Skeletal muscle satellite cell (primary cell): Measurements from ENCODE around the gene SNCB.

Source experiments
- H3K27me3 ChIP-seq: 2 replicates; pipeline ENCODE4 v1.7.0; 2013; ENCODE audit warnings: low read length; ENCODE audit not compliant: control insufficient read depth, insufficient read depth
- H3K36me3 ChIP-seq: 2 replicates; pipeline ENCODE4 v1.7.0; 2013; ENCODE audit warnings: mild to moderate bottlenecking, control low read depth, low read length; ENCODE audit not compliant: insufficient read depth
- H3K4me1 ChIP-seq: 2 replicates; pipeline ENCODE4 v1.7.0; 2013; ENCODE audit warnings: low read length; ENCODE audit not compliant: control insufficient read depth, insufficient read depth
- H3K4me2 ChIP-seq: 2 replicates; pipeline ENCODE4 v1.7.0; 2013; ENCODE audit warnings: mild to moderate bottlenecking, low read length
- H3K4me3 ChIP-seq: 2 replicates; pipeline ENCODE4 v1.7.0; 2013; ENCODE audit warnings: low read length
- H3K9ac ChIP-seq: 2 replicates; pipeline ENCODE4 v1.7.0; 2013; ENCODE audit warnings: mild to moderate bottlenecking, low read depth, low read length, moderate library complexity
- H3K9me3 ChIP-seq: replicated peaks from 2 replicates; pipeline ENCODE4 v1.7.0; 2013; ENCODE audit warnings: mild to moderate bottlenecking, control low read depth, low read length

SNCB gene

DNA sequence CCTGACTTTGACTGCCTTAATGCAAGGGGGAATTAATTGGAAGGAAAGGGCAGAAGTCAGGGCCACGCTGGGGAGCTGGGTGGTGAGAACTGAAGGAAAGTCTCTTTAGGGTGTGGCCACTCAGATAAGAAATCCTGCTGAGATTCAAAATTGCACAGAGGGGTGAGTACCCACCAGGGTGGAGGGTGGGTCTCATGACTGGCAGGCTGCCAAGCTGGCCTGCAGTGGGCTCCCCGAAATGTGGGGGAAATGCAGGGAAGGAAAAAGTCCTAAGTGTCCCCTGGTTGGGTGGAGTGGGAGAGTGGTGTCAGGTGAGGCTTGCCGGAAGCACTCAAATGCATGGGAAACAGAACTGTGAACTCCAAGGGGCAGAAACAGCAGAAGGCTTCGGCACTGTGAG, 41.1 kb upstream of the SNCB start:
- Histone ChIP-seq H3K4me3 (no peak overlapping the region), H3K4me2 (no peak overlapping the region), H3K36me3 (no peaks in the 10 kb centered on the region), H3K27me3 (peaks cover 46% of the 10 kb centered on the region), H3K9ac (no peak overlapping the region), H3K4me1 (peaks cover 6% of the 10 kb centered on the region), H3K9me3 (no peaks in the 10 kb centered on the region)

DNA sequence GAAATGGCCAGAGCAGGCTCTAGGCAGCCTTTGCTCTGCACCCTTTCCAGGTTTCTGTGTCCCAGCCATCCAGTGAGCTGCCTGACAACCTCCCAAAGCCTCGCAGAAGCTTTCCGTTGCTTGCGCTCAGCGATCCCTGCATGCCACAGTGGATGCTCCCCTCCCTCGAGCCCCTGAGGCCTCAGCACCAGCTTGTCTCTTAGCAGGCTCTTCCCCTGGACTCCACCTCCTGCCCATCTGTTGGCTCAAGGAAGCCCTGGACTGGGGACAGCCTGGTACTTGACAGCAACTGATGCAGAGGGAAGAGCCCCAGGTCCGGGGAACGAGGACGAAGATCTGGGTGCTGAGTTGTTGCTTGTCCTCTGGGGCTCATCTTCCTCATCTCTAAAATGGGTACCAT, 40.1 kb upstream of the SNCB start:
- Histone ChIP-seq H3K4me2 (no peak overlapping the region), H3K4me1 (no peaks in the 10 kb centered on the region), H3K9ac (no peak overlapping the region), H3K4me3 (no peak overlapping the region), H3K36me3 (no peaks in the 10 kb centered on the region), H3K27me3 (peaks cover 50% of the 10 kb centered on the region), H3K9me3 (no peaks in the 10 kb centered on the region)

DNA sequence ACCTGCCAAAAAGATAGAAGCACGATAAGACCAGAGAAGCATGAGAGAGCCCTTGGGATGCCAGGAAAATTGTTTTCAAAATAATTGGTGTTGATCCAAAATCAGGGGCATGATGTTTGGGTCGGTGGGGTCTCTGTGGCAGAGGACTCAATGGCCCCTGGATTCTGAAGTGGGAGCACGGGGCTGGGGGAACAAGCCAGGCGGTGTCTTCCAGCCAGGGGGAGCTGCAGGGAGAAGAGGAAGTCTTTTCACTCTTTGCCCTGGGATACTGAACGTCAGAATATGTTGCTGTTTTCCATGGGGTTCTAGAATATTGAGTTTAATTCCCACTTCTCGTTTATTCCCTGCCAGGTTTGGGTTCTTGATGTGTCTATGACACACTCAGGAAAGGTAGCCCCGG, 37.3 kb upstream of the SNCB start:
- H3K4me1 ChIP-seq, result no peaks in the 10 kb centered on the region
- H3K4me2 ChIP-seq, result no peak overlapping the region
- H3K27me3 ChIP-seq, result peaks cover 53% of the 10 kb centered on the region
- no peak overlapping the region for H3K9ac ChIP-seq
- H3K4me3 ChIP-seq, result no peak overlapping the region
- H3K36me3 ChIP-seq, result no peaks in the 10 kb centered on the region
- no peaks in the 10 kb centered on the region for H3K9me3 ChIP-seq

DNA sequence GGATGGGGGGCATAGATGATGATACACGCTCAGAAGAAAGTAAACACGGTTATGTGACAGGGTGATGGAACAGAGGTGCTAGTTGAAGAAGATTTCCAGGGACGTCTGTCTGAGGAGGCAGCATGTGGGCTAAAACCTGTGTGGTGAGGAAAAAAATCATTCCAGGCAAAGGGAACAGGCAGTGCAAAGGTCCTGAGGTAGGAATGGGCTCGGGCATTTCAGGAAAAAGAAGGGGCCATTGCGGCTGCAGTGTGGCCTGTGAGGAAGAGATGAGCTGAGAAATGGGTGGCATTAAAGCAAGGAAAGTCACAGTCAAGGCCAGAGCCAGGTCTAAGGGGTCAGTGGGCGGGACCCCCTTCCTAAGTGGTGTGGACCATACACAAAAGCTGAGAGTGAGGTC, 35.2 kb upstream of the SNCB start:
- Histone ChIP-seq H3K9me3 (no peaks in the 10 kb centered on the region), H3K4me3 (no peak overlapping the region), H3K4me2 (no peak overlapping the region), H3K27me3 (peaks cover 51% of the 10 kb centered on the region), H3K36me3 (no peaks in the 10 kb centered on the region), H3K4me1 (no peaks in the 10 kb centered on the region), H3K9ac (no peak overlapping the region)

DNA sequence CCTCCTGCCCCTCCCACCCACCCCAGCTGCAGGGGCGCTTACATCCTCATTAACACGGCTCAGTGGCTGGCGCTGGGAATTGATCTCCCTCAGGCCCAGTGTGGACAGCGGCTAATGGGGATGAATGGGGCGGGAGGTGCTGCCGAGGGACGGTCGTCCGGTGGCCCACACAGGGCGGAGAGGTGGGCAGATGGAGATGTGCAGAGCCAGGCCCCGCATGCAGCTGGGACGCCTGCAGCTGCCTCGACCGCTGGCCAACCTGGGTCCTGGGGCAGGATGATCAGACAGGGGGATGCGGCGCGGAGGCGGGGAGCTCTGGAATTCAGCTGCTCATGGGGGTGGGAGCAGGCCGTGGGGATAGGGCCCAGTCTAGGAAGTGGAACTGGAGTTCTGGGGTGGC, 34.6 kb upstream of the SNCB start:
- H3K4me2 ChIP-seq, result no peak overlapping the region
- no peak overlapping the region for H3K4me3 ChIP-seq
- no peaks in the 10 kb centered on the region for H3K9me3 ChIP-seq
- peaks cover 45% of the 10 kb centered on the region for H3K27me3 ChIP-seq
- no peak overlapping the region for H3K9ac ChIP-seq
- no peaks in the 10 kb centered on the region for H3K4me1 ChIP-seq
- no peaks in the 10 kb centered on the region for H3K36me3 ChIP-seq

DNA sequence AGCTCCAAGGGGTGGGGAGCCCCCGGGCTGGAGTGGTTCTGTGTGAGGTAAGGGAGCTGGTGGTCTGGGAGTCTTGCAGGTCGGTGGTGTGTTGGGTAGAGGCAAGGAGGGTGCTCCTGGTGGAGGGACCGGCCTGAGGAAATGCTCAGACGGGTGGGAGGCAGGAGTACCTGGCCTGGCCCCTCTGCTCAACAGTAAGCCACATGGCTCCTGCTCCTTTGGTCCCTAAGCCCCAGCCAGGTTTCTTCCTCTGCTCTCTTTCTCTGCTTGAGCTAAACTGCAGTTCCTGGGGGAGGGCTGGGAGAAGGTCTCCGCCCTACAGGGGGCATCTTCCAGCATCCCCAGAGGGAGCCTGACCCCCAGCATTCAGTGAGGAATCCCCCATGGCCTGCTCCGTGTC, 34.1 kb upstream of the SNCB start:
- Histone ChIP-seq H3K4me3 (no peak overlapping the region), H3K4me1 (no peaks in the 10 kb centered on the region), H3K36me3 (no peaks in the 10 kb centered on the region), H3K9me3 (no peaks in the 10 kb centered on the region), H3K4me2 (no peak overlapping the region), H3K9ac (no peak overlapping the region), H3K27me3 (peaks cover 41% of the 10 kb centered on the region)

DNA sequence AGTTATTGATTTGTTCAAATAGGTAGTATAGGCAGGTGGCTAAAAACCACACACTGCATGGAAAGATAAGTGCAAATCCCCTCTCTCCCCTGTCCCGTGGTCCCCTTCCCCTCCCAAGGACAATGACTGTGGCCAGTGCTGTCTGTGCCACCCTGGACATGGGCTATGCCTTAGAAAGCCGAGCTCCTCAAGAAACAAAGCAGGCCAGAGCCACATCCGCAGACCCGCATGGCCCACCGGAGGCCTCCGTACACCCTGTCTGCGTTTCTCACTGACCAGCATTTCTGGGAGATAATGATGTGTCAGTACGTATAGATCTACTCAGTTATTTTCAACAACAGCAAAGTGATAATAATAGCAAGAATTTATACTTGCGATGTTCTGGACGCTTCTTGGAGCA, 33.2 kb upstream of the SNCB start:
- H3K4me3 ChIP-seq, result no peak overlapping the region
- no peaks in the 10 kb centered on the region for H3K9me3 ChIP-seq
- no peaks in the 10 kb centered on the region for H3K36me3 ChIP-seq
- H3K4me2 ChIP-seq, result no peak overlapping the region
- H3K9ac ChIP-seq, result no peak overlapping the region
- no peaks in the 10 kb centered on the region for H3K4me1 ChIP-seq
- H3K27me3 ChIP-seq, result peaks cover 32% of the 10 kb centered on the region

DNA sequence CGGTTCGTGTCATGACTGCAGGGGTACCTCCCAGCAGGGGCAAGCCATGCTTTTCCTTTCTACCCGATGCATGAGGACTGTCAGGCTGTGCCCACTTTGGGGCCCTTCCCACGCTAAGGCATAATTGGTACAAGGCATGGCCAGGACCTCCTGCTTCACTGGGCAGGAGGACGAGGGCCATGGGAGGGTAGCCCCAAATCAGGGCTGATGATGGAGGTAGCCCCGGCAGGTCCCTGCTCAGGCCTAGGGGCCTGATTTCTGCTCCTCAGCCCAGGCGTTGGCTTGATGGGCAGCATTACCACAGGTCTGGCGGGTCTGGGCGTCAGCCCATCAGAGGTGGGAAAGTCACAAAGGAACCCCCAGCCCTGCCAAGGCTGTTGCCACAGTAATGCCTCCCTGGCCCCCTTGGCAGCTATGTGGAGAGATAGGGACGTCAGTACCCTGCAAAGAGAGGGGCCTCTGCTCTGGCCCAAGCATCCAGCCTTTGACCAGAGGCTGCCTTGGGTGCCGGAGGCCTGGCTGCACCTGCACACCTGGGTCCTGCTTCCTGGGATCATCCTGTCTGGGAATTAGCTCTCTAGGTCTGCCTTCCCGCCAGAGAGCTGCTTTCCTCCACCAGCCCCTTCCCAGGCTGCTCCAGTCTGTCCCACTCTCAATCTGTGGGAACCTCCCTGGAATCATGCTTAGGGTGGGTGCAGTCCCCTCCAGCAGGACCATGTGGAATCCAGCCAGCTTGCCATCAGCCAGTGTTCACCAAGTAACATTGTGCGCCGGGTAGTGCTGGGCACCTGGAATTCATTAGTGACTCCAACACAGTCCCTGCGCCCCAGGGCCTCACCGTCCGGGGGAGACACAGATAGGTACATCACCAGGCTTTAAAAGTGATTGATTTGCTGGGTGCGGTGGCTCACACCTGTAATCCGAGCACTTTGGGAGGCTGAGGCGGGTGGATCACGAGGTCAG, 32.3 kb upstream of the SNCB start:
- no peak overlapping the region for H3K4me3 ChIP-seq
- no peaks in the 10 kb centered on the region for H3K4me1 ChIP-seq
- H3K4me2 ChIP-seq, result no peak overlapping the region
- H3K9ac ChIP-seq, result no peak overlapping the region
- H3K36me3 ChIP-seq, result peaks cover 2% of the 10 kb centered on the region
- no peaks in the 10 kb centered on the region for H3K9me3 ChIP-seq
- peaks cover 25% of the 10 kb centered on the region for H3K27me3 ChIP-seq

DNA sequence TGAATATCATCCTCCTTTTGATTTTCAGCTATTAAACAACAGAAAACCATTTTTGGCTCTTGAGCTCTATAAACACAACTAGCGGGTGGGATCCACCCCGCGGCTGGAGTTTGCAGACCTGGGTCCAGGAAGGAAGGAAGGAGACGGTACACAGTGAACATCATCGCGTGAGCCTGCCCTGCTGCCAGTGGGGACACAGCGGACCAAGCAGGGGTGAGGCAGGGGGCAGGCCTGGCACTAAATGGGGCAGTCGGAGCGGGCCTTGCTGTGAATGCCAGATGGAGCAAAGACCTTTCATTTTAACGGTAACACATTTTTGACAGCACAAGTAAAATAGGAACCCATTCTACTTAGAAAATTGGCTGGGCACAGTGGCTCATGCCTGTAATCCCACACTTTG, 31.3 kb upstream of the SNCB start:
- Histone ChIP-seq H3K4me2 (no peak overlapping the region), H3K9me3 (no peaks in the 10 kb centered on the region), H3K27me3 (peaks cover 25% of the 10 kb centered on the region), H3K4me1 (no peaks in the 10 kb centered on the region), H3K4me3 (no peak overlapping the region), H3K9ac (no peak overlapping the region), H3K36me3 (peaks cover 8% of the 10 kb centered on the region)

DNA sequence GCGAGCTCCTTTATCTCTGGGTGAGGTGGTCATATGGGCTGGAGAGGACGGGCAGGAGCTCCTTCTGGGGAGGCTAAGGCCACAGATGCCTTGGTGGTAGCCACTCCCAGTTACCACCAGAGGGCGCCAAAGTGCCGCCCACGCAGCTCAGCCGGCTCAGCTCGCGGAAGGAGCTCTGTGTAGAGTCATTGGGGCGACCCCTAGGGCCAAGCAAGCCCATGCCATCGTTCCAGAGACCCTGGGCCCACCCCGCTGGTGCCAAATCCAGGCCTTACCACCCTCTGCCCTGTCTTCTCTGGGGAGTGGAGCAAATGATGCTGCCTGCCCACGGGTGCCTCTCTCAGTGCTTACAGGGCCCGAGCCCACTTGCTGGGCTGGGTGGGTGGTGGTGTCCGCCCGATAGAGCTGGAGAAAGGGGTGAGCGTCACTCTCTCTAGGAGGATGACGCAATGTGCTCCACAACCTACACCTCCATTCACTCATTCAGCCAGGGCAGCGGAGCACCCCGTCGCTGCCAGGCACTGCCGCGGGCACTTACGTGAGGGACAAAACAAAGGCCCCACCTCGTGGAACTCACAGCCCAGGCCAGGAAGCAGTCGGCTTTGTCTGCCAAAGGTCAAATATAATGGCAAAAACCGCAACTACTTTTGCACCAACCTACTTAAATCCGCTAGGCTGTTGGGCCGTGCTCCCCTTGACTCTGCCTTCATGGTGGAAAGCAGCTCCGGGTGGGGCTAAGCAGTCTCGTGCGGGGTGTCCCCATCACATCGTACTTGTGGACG, 30.7 kb upstream of the SNCB start:
- Histone ChIP-seq H3K4me3 (no peak overlapping the region), H3K4me2 (peak overlapping the region; percentile 16), H3K9me3 (no peaks in the 10 kb centered on the region), H3K36me3 (peaks cover 8% of the 10 kb centered on the region), H3K4me1 (no peaks in the 10 kb centered on the region), H3K27me3 (peaks cover 25% of the 10 kb centered on the region), H3K9ac (no peak overlapping the region)

DNA sequence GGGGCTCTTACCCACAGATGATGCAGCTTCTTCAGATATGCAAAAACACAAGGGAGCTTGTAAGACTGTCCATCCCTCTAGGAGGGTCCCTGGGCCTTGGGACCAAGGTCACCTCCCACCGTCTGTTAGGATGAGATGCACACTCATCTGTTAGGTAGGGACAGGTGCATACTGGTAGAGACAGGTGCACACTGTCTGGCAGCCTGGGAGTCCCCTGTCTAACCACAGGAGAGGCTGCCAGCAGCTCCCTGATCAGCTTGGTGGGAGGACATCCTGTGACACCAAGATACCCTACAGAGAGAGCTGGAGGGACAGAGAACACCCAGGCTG, 30.2 kb upstream of the SNCB start:
- Histone ChIP-seq H3K27me3 (peaks cover 22% of the 10 kb centered on the region), H3K4me1 (no peaks in the 10 kb centered on the region), H3K9me3 (no peaks in the 10 kb centered on the region), H3K4me2 (no peak overlapping the region), H3K9ac (no peak overlapping the region), H3K4me3 (no peak overlapping the region), H3K36me3 (peaks cover 8% of the 10 kb centered on the region)
